ENCODE measurements around the gene ARRDC5. TPM values are rescaled to one million over a fixed set of nuclear protein-coding genes. Genes with fewer than 3 reads are reported as not detected.

Gene ARRDC5
- total RNA-seq, 1 experiment from 2014 or later = not detected

DNA sequence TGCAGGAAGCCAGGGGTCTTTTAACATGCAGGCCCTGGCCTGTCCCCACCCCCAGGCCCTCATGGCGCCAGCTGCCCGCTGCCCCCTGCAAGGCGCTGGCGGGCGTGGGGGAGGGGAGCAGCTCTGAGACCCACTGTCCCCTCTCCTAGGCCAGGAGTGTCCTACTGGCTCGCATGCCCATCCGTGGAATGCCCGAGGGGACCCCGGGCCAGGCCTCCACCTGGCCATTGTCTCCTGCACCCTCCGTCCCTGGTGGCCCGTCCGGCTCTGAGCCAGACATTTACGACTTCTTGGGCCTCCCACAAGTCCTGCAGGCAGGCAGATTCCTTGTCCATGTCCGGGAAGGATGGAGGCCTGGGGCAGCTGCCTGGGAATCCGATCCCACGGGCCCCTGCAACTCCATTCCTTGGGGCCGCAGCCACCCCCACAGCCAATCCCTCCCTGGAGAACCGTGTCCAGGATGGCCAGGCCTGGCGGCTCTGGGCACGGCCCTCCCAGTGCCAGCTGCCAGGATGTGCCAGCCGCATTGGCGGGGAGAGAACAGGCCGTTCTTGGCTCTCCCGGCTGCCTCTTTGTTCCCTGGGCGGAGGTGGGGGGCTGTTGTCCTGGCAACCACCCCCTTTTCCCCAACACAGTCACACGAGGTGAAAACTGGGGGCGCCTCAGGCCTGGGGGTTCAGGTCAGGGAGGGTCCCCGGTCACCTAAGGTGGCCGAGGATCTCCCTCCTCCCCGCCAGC is 24.8 kb downstream of the ARRDC5 start:
- H3K27ac ChIP-seq (ENCODE audit: low read length) = no peak overlapping the region
- no peaks in the 10 kb centered on the region for H3K9me3 ChIP-seq (ENCODE audit: low read length)
- no peak overlapping the region for H3K4me2 ChIP-seq (ENCODE audit: low read depth, low read length, poor library complexity, severe bottlenecking)
- H3K9me2 ChIP-seq (replicated peaks; ENCODE audit: insufficient read depth, low read length) = no peaks in the 10 kb centered on the region
- H2AFZ ChIP-seq (ENCODE audit: low read length) = no peak overlapping the region
- no peaks in the 10 kb centered on the region for H3K36me3 ChIP-seq (ENCODE audit: insufficient read depth, low read length)
- no peaks in the 10 kb centered on the region for H4K20me1 ChIP-seq (ENCODE audit: insufficient read depth, low read depth, low read length)
- H3K4me3 ChIP-seq (ENCODE audit: low read length) = no peak overlapping the region
- no peaks in the 10 kb centered on the region for H3K79me2 ChIP-seq (ENCODE audit: low read length)
- no peaks in the 10 kb centered on the region for H3K27me3 ChIP-seq (ENCODE audit: low read length)
- no peak for DNase-seq
- no peak overlapping the region for H3K9ac ChIP-seq (ENCODE audit: low read length)
- H3K4me1 ChIP-seq (ENCODE audit: low read length) = no peaks in the 10 kb centered on the region

DNA sequence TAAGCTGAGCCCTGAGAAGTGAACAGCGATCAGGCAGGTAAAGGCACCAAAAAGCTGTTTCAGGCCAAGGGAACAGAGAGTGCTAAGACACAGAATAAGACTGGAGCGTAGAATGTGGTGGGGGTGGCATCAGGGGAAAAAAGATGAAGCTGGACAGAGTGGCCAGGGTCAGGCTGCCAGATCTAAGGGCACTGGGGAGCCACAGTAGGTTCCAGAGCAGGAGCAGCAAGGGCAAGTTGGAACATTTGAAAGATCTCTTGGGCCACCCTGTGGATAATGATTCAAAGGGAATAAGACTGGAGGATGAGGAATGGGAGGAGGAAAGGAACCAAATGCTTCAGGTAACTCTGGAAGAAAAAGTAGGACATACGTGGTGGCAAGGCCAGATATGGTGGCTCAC is 28.8 kb downstream of the ARRDC5 start:
- no peaks in the 10 kb centered on the region for H4K20me1 ChIP-seq (ENCODE audit: insufficient read depth, low read depth, low read length)
- H3K9ac ChIP-seq (ENCODE audit: low read length) = no peak overlapping the region
- H2AFZ ChIP-seq (ENCODE audit: low read length) = no peak overlapping the region
- H3K4me2 ChIP-seq (ENCODE audit: low read depth, low read length, poor library complexity, severe bottlenecking) = no peak overlapping the region
- no peaks in the 10 kb centered on the region for H3K4me1 ChIP-seq (ENCODE audit: low read length)
- no peaks in the 10 kb centered on the region for H3K36me3 ChIP-seq (ENCODE audit: insufficient read depth, low read length)
- H3K4me3 ChIP-seq (ENCODE audit: low read length) = no peak overlapping the region
- H3K9me2 ChIP-seq (replicated peaks; ENCODE audit: insufficient read depth, low read length) = no peaks in the 10 kb centered on the region
- H3K27me3 ChIP-seq (ENCODE audit: low read length) = no peaks in the 10 kb centered on the region
- H3K9me3 ChIP-seq (ENCODE audit: low read length) = no peaks in the 10 kb centered on the region
- no peak for DNase-seq
- no peak overlapping the region for H3K27ac ChIP-seq (ENCODE audit: low read length)
- H3K79me2 ChIP-seq (ENCODE audit: low read length) = no peaks in the 10 kb centered on the region

DNA sequence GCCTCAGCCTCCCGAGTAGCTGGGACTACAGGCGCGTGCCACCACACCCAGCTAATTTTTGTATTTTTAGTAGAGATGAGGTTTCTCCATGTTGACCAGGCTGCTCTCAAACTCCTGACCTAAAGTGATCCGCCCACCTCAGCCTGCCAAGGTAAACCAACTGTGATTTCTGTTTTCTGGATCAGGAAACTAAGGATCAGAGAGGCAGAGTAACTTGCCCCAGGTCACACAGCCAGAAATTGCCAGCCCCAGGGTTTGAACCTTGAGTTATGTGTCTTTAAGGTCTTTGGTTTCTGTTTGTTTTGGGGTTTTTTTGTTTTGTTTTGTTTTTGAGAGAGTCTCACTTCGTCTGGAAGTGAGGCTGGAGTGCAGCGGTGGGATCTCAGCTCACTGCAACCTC is 31.0 kb downstream of the ARRDC5 start:
- Histone ChIP-seq H3K4me2 (ENCODE audit: low read depth, low read length, poor library complexity, severe bottlenecking) (no peak overlapping the region), H3K4me3 (ENCODE audit: low read length) (no peak overlapping the region), H3K27ac (ENCODE audit: low read length) (no peak overlapping the region), H3K9ac (ENCODE audit: low read length) (no peak overlapping the region), H3K9me3 (ENCODE audit: low read length) (no peaks in the 10 kb centered on the region), H3K36me3 (ENCODE audit: insufficient read depth, low read length) (no peaks in the 10 kb centered on the region), H3K79me2 (ENCODE audit: low read length) (peaks cover 6% of the 10 kb centered on the region), H2AFZ (ENCODE audit: low read length) (no peak overlapping the region), H3K4me1 (ENCODE audit: low read length) (peaks cover 4% of the 10 kb centered on the region), H4K20me1 (ENCODE audit: insufficient read depth, low read depth, low read length) (no peaks in the 10 kb centered on the region), H3K9me2 (replicated peaks; ENCODE audit: insufficient read depth, low read length) (no peaks in the 10 kb centered on the region), H3K27me3 (ENCODE audit: low read length) (no peaks in the 10 kb centered on the region)
- no peak for DNase-seq

- H3K79me2 ChIP-seq (ENCODE audit: low read length) = peaks cover 13% of the 10 kb centered on the region
- H3K4me3 ChIP-seq (ENCODE audit: low read length) = no peak overlapping the region
- H3K36me3 ChIP-seq (ENCODE audit: insufficient read depth, low read length) = no peaks in the 10 kb centered on the region
- no peaks in the 10 kb centered on the region for H3K9me3 ChIP-seq (ENCODE audit: low read length)
- no peak overlapping the region for H2AFZ ChIP-seq (ENCODE audit: low read length)
- no peaks in the 10 kb centered on the region for H4K20me1 ChIP-seq (ENCODE audit: insufficient read depth, low read depth, low read length)
- no peaks in the 10 kb centered on the region for H3K9me2 ChIP-seq (replicated peaks; ENCODE audit: insufficient read depth, low read length)
- peaks cover 10% of the 10 kb centered on the region for H3K4me1 ChIP-seq (ENCODE audit: low read length)
- peak; percentile 49 for DNase-seq
- H3K27ac ChIP-seq (ENCODE audit: low read length) = no peak overlapping the region
- no peaks in the 10 kb centered on the region for H3K27me3 ChIP-seq (ENCODE audit: low read length)
- H3K4me2 ChIP-seq (ENCODE audit: low read depth, low read length, poor library complexity, severe bottlenecking) = no peak overlapping the region
- H3K9ac ChIP-seq (ENCODE audit: low read length) = no peak overlapping the region
These were observed 32.5 kb downstream of the ARRDC5 start for GRCh38 chr19:4870025-4870700.

- no peak overlapping the region for H3K9ac ChIP-seq (ENCODE audit: low read length)
- no peaks in the 10 kb centered on the region for H4K20me1 ChIP-seq (ENCODE audit: insufficient read depth, low read depth, low read length)
- H3K79me2 ChIP-seq (ENCODE audit: low read length) = peaks cover 19% of the 10 kb centered on the region
- DNase-seq = no peak
- no peaks in the 10 kb centered on the region for H3K27me3 ChIP-seq (ENCODE audit: low read length)
- peaks cover 22% of the 10 kb centered on the region for H3K4me1 ChIP-seq (ENCODE audit: low read length)
- no peak overlapping the region for H3K27ac ChIP-seq (ENCODE audit: low read length)
- H3K36me3 ChIP-seq (ENCODE audit: insufficient read depth, low read length) = no peaks in the 10 kb centered on the region
- H3K9me3 ChIP-seq (ENCODE audit: low read length) = no peaks in the 10 kb centered on the region
- H2AFZ ChIP-seq (ENCODE audit: low read length) = no peak overlapping the region
- no peak overlapping the region; the same call in 1 of the 2 replicates for H3K4me3 ChIP-seq (ENCODE audit: low read length)
- H3K9me2 ChIP-seq (replicated peaks; ENCODE audit: insufficient read depth, low read length) = no peaks in the 10 kb centered on the region
- H3K4me2 ChIP-seq (ENCODE audit: low read depth, low read length, poor library complexity, severe bottlenecking) = peak overlapping the region; percentile 85
These were observed 34.3 kb downstream of the ARRDC5 start for GRCh38 chr19:4868286-4868834.

DNA sequence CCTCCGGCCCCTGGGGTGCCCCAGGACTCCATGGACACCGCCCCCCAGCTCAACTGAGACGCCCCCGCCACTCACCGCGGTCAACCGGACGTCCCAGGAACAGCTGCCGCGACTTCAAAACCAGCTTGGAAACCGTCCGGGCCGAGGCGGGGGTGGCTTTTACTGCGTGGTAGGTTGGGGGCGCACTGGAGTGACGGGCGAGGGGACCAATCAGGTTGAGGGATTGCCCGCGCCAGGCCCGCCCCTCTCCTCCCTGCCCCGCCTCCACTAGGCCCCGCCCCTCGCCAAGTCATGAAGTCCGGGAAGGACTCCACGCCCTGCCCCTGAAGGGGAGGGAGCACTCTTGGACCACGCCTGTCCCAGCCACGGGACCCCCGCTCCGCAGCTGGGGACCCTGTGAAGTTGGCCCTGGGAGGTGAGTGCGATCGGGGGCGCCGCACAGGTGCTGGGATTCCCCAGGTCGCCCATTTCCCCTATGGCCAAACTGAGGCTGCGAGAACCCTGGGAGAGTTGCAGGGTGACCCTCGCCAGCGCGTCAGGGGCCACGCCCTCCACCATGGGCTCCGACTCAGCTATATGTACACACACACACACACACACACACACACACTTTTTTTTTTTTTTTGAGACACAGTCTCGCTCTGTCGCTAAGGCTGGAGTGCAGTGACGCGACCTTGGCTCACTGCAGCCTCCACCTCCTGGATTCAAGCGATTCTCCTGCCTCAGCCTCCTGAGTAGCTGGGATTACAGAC is 35.0 kb downstream of the ARRDC5 start, which contains the start of gene PLIN3:
Gene PLIN3 (minus strand): TSS at position 134 of the 752 bp plus-strand sequence. CDS start 6,273 bp downstream, outside the sequence.
- DNase-seq = peak; percentile 97
- H3K4me2 ChIP-seq (ENCODE audit: low read depth, low read length, poor library complexity, severe bottlenecking) = peak within 1 kb of the TSS; percentile 85
- H3K9me2 ChIP-seq (replicated peaks; ENCODE audit: insufficient read depth, low read length) = no peaks in the 10 kb centered on the region
- peak within 1 kb of the TSS; percentile 89 for H2AFZ ChIP-seq (ENCODE audit: low read length)
- H3K79me2 ChIP-seq (ENCODE audit: low read length) = peaks cover 19% of the 10 kb centered on the region
- H4K20me1 ChIP-seq (ENCODE audit: insufficient read depth, low read depth, low read length) = no peaks in the 10 kb centered on the region
- no peaks in the 10 kb centered on the region for H3K9me3 ChIP-seq (ENCODE audit: low read length)
- peaks cover 22% of the 10 kb centered on the region for H3K4me1 ChIP-seq (ENCODE audit: low read length)
- H3K27me3 ChIP-seq (ENCODE audit: low read length) = no peaks in the 10 kb centered on the region
- H3K4me3 ChIP-seq (ENCODE audit: low read length) = peak within 1 kb of the TSS; percentile 84
- no peaks in the 10 kb centered on the region for H3K36me3 ChIP-seq (ENCODE audit: insufficient read depth, low read length)
- peak within 1 kb of the TSS; percentile 80 for H3K9ac ChIP-seq (ENCODE audit: low read length)
- H3K27ac ChIP-seq (ENCODE audit: low read length) = peak within 1 kb of the TSS; percentile 52

GRCh38 chr19:4866595-4867424 is 35.9 kb downstream of the ARRDC5 start:
- Histone ChIP-seq H2AFZ (ENCODE audit: low read length) (peak overlapping the region; percentile 32), H3K4me3 (ENCODE audit: low read length) (peak overlapping the region; percentile 84), H4K20me1 (ENCODE audit: insufficient read depth, low read depth, low read length) (no peaks in the 10 kb centered on the region), H3K79me2 (ENCODE audit: low read length) (peaks cover 19% of the 10 kb centered on the region), H3K9ac (ENCODE audit: low read length) (peak overlapping the region; percentile 80), H3K4me1 (ENCODE audit: low read length) (peaks cover 22% of the 10 kb centered on the region), H3K36me3 (ENCODE audit: insufficient read depth, low read length) (no peaks in the 10 kb centered on the region), H3K27ac (ENCODE audit: low read length) (peak overlapping the region; percentile 52), H3K27me3 (ENCODE audit: low read length) (no peaks in the 10 kb centered on the region), H3K9me3 (ENCODE audit: low read length) (no peaks in the 10 kb centered on the region), H3K4me2 (ENCODE audit: low read depth, low read length, poor library complexity, severe bottlenecking) (peak overlapping the region; percentile 85), H3K9me2 (replicated peaks; ENCODE audit: insufficient read depth, low read length) (no peaks in the 10 kb centered on the region)
- DNase-seq = peak; percentile 76
